Measurements from ENCODE around the gene SCD5.

GRCh38 chr4:82613121-82613520 is 185.5 kb downstream of the SCD5 start:
- TF ChIP-seq CTCF (IDR thresholded peaks at IDR 0.05) (no peak), POLR2A (IDR thresholded peaks at IDR 0.05; ENCODE audit: low read depth) (no peak)

Measured in esophagus muscularis mucosa (tissue), 3 donors.